Heart left ventricle (tissue), 13 donors: ENCODE results near the gene AK4.
"Not testable (repeated sequence)": the region's sequence is repeated elsewhere in the genome, so short reads cannot be mapped to it uniquely, and the experiment has no call there.

Experiments used
- CTCF ChIP-seq, 12 donors: fragments of 200-600 bp; sonication (generic) in 4 of 12; IDR thresholded peaks; one replicate each; pipeline versions ENCODE4 v1.5.0 to v1.8.0; 2018 to 2022; ENCODE audit warnings: antibody characterized with exemption in 12 of 12, mild to moderate bottlenecking in 5 of 12
- POLR2A ChIP-seq, 2 donors: fragments of 450-650 bp; IDR thresholded peaks; one replicate each; pipeline ENCODE4 v1.6.1; 2017; ENCODE audit warnings: antibody characterized with exemption in 2 of 2, mild to moderate bottlenecking in 2 of 2, moderate library complexity in 2 of 2
- donor health status: ischemic (EF 13 %, LVEDD 7.1; RV severe dilation, severe dysfunction).
- donor health status: DM: no; HTN: yes; CAD: no.
- donor health status: DM: no; HTN: no; CAD: no.
- donor health status: ischemic (EF 25% LVEDD 6.9; RV normal size, moderate dysfunction).
- donor health status: ischemic (EF 25% LVEDD 5.7; RV mildly dilated, moderate dysfunction).
- donor health status: ischemic (EF 35%, LVEDD 5.7; RV mildly dilated, moderate dysfunction).
- donor health status: nonischemic (EF 11% LVEDD 7.7; RV severe dilation, severe dysfunction).
- donor health status: DM: yes; HTN: yes; CAD: no.
- donor health status: PGD.
- donor health status: ischemic (EF 29% LVEDD 5.4; RV normal size, mild dysfunction).
- donor health status: nonischemic (EF 23%, LVEDD 6.1; RV moderate dilation, normal function).

GRCh38 chr1:65237088-65237487 is 89.1 kb downstream of the AK4 start:
- not testable (repeated sequence) for TF ChIP-seq CTCF, POLR2A (IDR thresholded peaks at IDR 0.05)
